Esophagus muscularis mucosa (tissue), 4 donors: ENCODE data around the gene ARID1B.

ENCODE experiments used
- CTCF ChIP-seq, 3 experiments: fragments of 200-600 bp in 2 of 3; fragments of 450-650 bp in 1 of 3; sonication (generic) in 2 of 3; IDR thresholded peaks; one replicate each; pipeline ENCODE4 v1.5.1; 2017 to 2019; ENCODE audit warnings: antibody characterized with exemption in 3 of 3, mild to moderate bottlenecking in 2 of 3, moderate library complexity in 1 of 3
- EP300 ChIP-seq: sonication (generic); formaldehyde crosslinking; IDR thresholded peaks from one replicate; pipeline ENCODE4 v1.6.1; 2017; ENCODE audit warnings: antibody characterized with exemption
- POLR2A ChIP-seq: fragments of 450-650 bp; IDR thresholded peaks from one replicate; pipeline ENCODE4 v1.6.1; 2017; ENCODE audit warnings: antibody characterized with exemption, moderate library complexity, mild to moderate bottlenecking, low read depth
- POLR2AphosphoS5 ChIP-seq, 2 donors: sonication (generic); formaldehyde crosslinking; IDR thresholded peaks; one replicate each; pipeline ENCODE4 v1.6.1; 2017; ENCODE audit warnings: antibody characterized with exemption in 2 of 2

- TF ChIP-seq CTCF (IDR thresholded peaks at IDR 0.05) (no peak), EP300 (no peak), POLR2A (no peak), POLR2AphosphoS5 (IDR thresholded peaks at IDR 0.05) (no peak)
Measured at GRCh38 chr6:157219201-157220200, 442.3 kb downstream of the ARID1B start.
